Gastroesophageal sphincter (tissue), 4 donors: Measurements from ENCODE around the gene VIPR2. TPM values are rescaled to one million over a fixed set of nuclear protein-coding genes. Genes with fewer than 3 reads are reported as not detected.
A peak's percentile ranks its signal among the peaks of the same experiment; 100 is the strongest.

ENCODE experiments used
- ATAC-seq: fragments of 150-250 bp; one replicate; pipeline ENCODE4 v1.9.1; 2016; ENCODE audit warnings: mild to moderate bottlenecking, moderate library complexity
- H3K27ac ChIP-seq, 4 donors: fragments of 200-600 bp; sonication (generic) in 3 of 4; 1 replicate in 3 of 4; 2 replicates in 1 of 4; pipeline ENCODE4 v1.5.1; 2016 to 2019
- H3K27me3 ChIP-seq: fragments of 200-600 bp; sonication (generic); one replicate; pipeline ENCODE4 v1.5.1; 2019
- H3K36me3 ChIP-seq, 2 donors: fragments of 200-600 bp; sonication (generic); one replicate each; pipeline ENCODE4 v1.5.1; 2019; ENCODE audit warnings: control low read depth in 1 of 2
- H3K4me1 ChIP-seq, 3 donors: fragments of 200-600 bp; sonication (generic); 1 replicate in 2 of 3; 2 replicates in 1 of 3; pipeline ENCODE4 v1.5.1; 2016 to 2019; ENCODE audit warnings: control low read depth in 2 of 3
- H3K4me3 ChIP-seq, 2 donors: fragments of 200-600 bp; sonication (generic); one replicate each; pipeline ENCODE4 v1.5.1; 2019; ENCODE audit warnings: mild to moderate bottlenecking in 1 of 2, moderate library complexity in 1 of 2
- H3K9me3 ChIP-seq, 3 donors: fragments of 200-600 bp; sonication (generic); one replicate each; pipeline ENCODE4 v1.5.1; 2017 to 2019; ENCODE audit warnings: control low read depth in 2 of 3
- CTCF ChIP-seq, 4 experiments: fragments of 200-600 bp in 2 of 4; fragments of 450-650 bp in 2 of 4; sonication (generic) in 1 of 4; IDR thresholded peaks; one replicate each; pipeline ENCODE4 v1.5.1; 2017 to 2019; ENCODE audit warnings: antibody characterized with exemption in 4 of 4, mild to moderate bottlenecking in 2 of 4, moderate library complexity in 2 of 4
- EP300 ChIP-seq: sonication (generic); formaldehyde crosslinking; IDR thresholded peaks from one replicate; pipeline ENCODE4 v1.6.1; 2017; ENCODE audit warnings: antibody characterized with exemption, mild to moderate bottlenecking
- POLR2A ChIP-seq, 2 donors: fragments of 450-650 bp; IDR thresholded peaks; one replicate each; pipeline ENCODE4 v1.6.1; 2017; ENCODE audit warnings: antibody characterized with exemption in 2 of 2, mild to moderate bottlenecking in 2 of 2, moderate library complexity in 1 of 2
- POLR2AphosphoS5 ChIP-seq: sonication (generic); formaldehyde crosslinking; IDR thresholded peaks from one replicate; pipeline ENCODE4 v1.6.1; 2017; ENCODE audit warnings: antibody characterized with exemption
- WGBS, 2 donors: methylation state at CpG; one replicate each; pipeline ENCODE4 v1.1.5; 2018; ENCODE audit warnings: low coverage in 1 of 2; 5-methylcytosine and 5-hydroxymethylcytosine counted together
- total RNA-seq, 4 donors: library from RNA; depleted of rRNA; stranded (reverse); fragments of >200 nt; gene quantifications; one replicate each; pipeline ENCODE4 v1.1.0, GENCODE V29; 2016

The VIPR2 gene
- total RNA-seq, 4 donors from 2014 or later = 13.3 to 52.5 (median 27.4) TPM

- WGBS, 2 donors = no CpG with 5 or more reads among the region's 9 CpGs
- Histone ChIP-seq H3K4me1 (peaks cover 0 to 61% (median 16%) of the 10 kb centered on the region in 3 donors), H3K27ac (peak overlapping the region in 3 of 4 donors; percentile 74 to 85 (median 79))
Observed at GRCh38 chr7:159013825-159014289, 130.8 kb downstream of the VIPR2 start.

GRCh38 chr7:159013181-159013690, 131.4 kb downstream of the VIPR2 start:
- no peak for TF ChIP-seq POLR2A (IDR thresholded peaks at IDR 0.05)
- TF ChIP-seq CTCF (IDR thresholded peaks at IDR 0.05) = no peak
- no peak for TF ChIP-seq POLR2AphosphoS5
- no peak for TF ChIP-seq EP300
- ATAC-seq = no peak

More at GRCh38 chr7:159013825-159014289, 130.8 kb downstream of the VIPR2 start:
- Histone ChIP-seq H3K27me3 (no peaks in the 10 kb centered on the region), H3K36me3 (no peaks in the 10 kb centered on the region), H3K4me3 (no peak overlapping the region), H3K9me3 (no peaks in the 10 kb centered on the region)
- no peak for TF ChIP-seq POLR2A (IDR thresholded peaks at IDR 0.05)
- no peak for TF ChIP-seq POLR2AphosphoS5
- TF ChIP-seq EP300 = no peak
- no peak for TF ChIP-seq CTCF (IDR thresholded peaks at IDR 0.05)
- ATAC-seq = no peak

GRCh38 chr7:159012353-159013069, 132.2 kb downstream of the VIPR2 start:
- TF ChIP-seq POLR2AphosphoS5 (peak; percentile 78), EP300 (no peak)
- Histone ChIP-seq H3K4me3 (no peak overlapping the region), H3K9me3 (no peaks in the 10 kb centered on the region), H3K4me1 (peaks cover 0 to 60% (median 16%) of the 10 kb centered on the region in 3 donors), H3K27me3 (no peaks in the 10 kb centered on the region), H3K36me3 (no peaks in the 10 kb centered on the region), H3K27ac (peak overlapping the region; percentile 59 to 85 (median 78))
- peak; percentile 62 for ATAC-seq
- WGBS, 2 donors = 22 to 43% methylated on average over 6 to 11 of the region's 12 CpGs

More at GRCh38 chr7:159013181-159013690, 131.4 kb downstream of the VIPR2 start:
- peaks cover 0 to 60% (median 16%) of the 10 kb centered on the region in 3 donors for H3K4me1 ChIP-seq
- H3K27me3 ChIP-seq = no peaks in the 10 kb centered on the region
- 79 to 81% methylated on average over 4 to 15 of the region's 18 CpGs for WGBS, 2 donors
- no peak overlapping the region for H3K4me3 ChIP-seq
- H3K36me3 ChIP-seq = no peaks in the 10 kb centered on the region
- no peaks in the 10 kb centered on the region for H3K9me3 ChIP-seq
- H3K27ac ChIP-seq = peak overlapping the region; percentile 59 to 85 (median 78)

GRCh38 chr7:159011722-159012022, 133.0 kb downstream of the VIPR2 start:
- no peaks in the 10 kb centered on the region for H3K27me3 ChIP-seq

More at GRCh38 chr7:159011722-159012022, 133.0 kb downstream of the VIPR2 start:
- no peaks in the 10 kb centered on the region for H3K36me3 ChIP-seq
- TF ChIP-seq POLR2AphosphoS5 = no peak
- TF ChIP-seq EP300 = no peak
- no peak for TF ChIP-seq CTCF (IDR thresholded peaks at IDR 0.05)
- TF ChIP-seq POLR2A (IDR thresholded peaks at IDR 0.05) = no peak
- H3K9me3 ChIP-seq = no peaks in the 10 kb centered on the region
- H3K4me1 ChIP-seq = peaks cover 0 to 60% (median 16%) of the 10 kb centered on the region in 3 donors
- peak overlapping the region in 3 of 4 donors; percentile 52 to 85 (median 79) for H3K27ac ChIP-seq
- no peak overlapping the region for H3K4me3 ChIP-seq
- ATAC-seq = no peak
- 83 to 86% methylated on average over 3 of the region's 3 CpGs for WGBS, 2 donors
